Mucosa of gallbladder (tissue), 1 donor: Measurements from ENCODE around the gene RAB1B. TPM values are rescaled to one million over a fixed set of nuclear protein-coding genes. Genes with fewer than 3 reads are reported as not detected.

ENCODE experiments used
- DNase-seq: peaks from one replicate; pipeline ENCODE4 v3.0.0-alpha.2; 2020; ENCODE audit warnings: low spot score
- total RNA-seq: library from RNA; stranded (reverse); gene quantifications from one replicate; pipeline ENCODE4 v1.2.1, GENCODE V29; 2021
- donor health status: DM: no; HTN: no; CAD: no.

RAB1B gene
- total RNA-seq: 187 TPM

DNA sequence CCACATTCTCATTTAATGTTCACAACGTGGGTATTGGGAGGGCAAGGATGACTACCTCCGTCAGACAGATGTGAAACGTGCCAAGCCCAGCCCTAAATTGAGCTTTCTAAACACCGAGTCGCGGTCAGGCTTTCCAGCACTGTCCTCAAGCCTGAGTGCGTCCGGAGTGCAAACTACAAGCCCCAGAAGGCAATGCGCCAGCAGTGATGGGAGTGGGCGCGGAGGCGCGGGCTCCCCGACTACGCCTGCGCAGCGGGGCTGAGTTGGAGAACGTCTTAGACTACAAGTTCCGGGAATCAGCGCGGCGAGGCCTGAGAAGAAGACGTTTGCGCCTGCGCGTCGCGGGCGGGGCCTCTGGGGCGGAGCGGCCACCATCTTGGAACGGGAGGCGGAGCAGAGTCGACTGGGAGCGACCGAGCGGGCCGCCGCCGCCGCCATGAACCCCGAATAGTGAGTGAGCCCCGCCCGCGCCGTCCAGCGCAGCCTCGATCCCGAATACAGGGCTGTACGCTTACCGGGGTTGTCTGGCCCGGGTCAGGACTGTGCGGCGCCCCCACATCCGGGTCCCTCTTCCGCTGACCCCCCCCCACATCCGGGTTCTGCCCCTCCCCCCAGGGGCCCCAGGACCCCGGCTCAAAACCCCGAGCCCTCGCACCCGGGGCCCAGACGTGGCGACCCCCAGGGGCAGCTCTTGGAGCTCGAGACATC, at the start of gene RAB1B:
TSS of gene RAB1B (plus strand) at position 396 of the 708 bp plus-strand sequence. CDS start at position 437, 41 bp downstream.
- DNase-seq: peak; percentile 100

DNA sequence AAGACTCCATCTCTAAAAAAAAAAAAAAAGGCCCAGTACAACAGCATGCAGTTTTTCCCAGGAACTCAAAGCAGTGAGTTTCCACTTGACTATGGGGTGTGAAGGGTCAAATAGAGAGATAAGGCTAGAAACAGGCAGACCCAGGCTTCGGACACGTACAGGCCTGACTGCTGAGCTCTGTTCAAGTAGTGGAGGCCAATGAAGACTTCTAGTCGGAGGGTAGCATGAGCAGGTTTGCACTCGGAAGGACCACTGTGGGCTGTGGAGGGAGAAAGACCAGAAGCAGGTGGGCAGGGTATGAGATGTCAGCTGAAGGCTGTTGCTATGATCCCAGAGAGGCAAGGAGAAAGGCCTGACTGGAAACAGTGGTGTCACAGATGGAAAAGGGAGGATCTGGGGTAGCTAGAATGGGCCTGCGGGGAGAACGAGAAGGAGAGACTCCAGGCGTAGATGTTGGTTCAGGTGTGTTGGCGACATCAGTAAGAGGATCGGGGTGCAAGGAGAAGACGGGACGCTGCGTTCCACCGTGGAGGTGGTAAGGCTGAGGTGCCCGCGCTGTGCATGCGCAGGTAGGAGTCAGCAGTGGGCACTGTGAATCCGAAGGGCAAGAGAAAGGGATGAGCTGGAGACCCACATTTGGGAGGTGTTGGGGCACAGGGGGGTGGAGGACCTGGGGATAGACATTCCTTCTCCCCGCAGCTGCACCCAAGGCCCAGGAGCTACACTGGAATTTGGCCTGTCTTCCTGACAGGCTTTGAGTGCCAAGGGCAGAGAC, 49.4 kb upstream of the RAB1B start:
- DNase-seq: no peak

- no peak for DNase-seq
These were observed 48.4 kb upstream of the RAB1B start for GRCh38 chr11:66219846-66220565.

DNA sequence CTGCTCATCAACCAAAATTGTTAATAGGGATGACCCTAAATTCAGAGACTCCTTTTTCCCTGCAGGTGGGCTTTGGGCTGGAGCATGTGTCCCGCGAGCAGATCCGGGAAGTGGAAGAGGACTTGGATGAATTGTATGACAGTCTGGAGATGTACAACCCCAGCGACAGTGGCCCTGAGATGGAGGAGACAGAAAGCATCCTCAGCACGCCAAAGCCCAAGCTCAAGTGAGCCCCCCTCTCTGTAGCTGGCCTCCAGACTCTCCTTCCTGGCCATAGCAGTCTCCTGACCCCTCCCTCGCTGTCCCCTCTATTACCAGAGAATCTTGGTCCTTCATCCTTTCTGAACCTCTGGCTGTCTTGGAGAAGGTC, 47.9 kb upstream of the RAB1B start:
- no peak for DNase-seq

DNA sequence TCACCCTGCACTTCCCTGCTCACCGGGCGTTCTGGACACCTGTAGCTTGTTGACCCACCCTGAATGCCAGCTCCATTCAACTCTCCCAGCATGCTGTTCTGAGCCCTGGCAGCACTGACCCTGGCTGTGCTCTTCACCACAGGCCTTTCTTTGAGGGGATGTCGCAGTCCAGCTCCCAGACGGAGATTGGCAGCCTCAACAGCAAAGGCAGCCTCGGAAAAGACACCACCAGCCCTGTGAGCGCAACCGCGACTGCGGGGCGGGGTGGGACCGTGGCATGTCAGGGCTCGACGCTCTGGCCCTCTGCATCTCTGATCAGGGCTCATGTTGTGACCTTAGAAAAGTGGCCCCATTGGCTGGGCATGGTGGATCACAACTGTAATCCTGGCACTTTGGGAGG, 47.4 kb upstream of the RAB1B start:
- DNase-seq: no peak

GRCh38 chr11:66221726-66222236, 46.7 kb upstream of the RAB1B start:
- no peak for DNase-seq

- DNase-seq: peak; percentile 92
These were observed 45.9 kb upstream of the RAB1B start for GRCh38 chr11:66222358-66223149.

DNA sequence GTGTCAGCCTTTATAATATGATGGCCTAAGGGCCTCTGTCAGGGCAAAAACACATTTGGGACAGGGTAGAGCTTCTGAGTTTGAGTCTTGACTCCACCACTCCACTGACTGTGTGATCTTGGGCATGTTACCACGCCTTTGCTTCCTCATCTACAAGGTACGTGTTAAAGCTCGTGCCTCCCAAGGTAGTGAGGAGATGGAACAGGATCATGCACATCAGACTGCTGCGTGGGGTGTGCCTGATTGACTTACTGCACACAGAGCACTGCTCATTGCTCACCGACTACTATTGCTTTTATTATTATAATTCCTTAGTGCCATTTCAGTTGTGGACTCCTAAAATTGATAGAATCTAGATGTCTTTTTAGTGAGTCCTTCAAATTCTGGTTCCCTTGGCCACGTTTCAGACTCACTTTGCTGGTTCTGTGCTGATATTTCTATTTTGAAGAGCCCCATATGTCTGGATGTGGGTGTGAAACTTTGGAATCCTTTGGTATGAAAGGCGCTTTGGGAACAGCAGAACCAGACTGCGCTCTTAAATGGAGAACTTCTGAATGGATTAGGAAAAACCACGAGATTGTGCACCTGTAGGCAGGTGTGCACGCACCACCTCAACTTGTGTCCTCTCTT, 44.1 kb upstream of the RAB1B start:
- no peak for DNase-seq

GRCh38 chr11:66225066-66225465, 43.4 kb upstream of the RAB1B start:
- DNase-seq: no peak

- DNase-seq: no peak
These were observed 42.3 kb upstream of the RAB1B start for GRCh38 chr11:66226101-66226500.

- DNase-seq: no peak
These were observed 40.7 kb upstream of the RAB1B start for GRCh38 chr11:66227700-66228099.

- peak; percentile 31 for DNase-seq
These were observed 39.9 kb upstream of the RAB1B start for GRCh38 chr11:66228521-66228920.

DNA sequence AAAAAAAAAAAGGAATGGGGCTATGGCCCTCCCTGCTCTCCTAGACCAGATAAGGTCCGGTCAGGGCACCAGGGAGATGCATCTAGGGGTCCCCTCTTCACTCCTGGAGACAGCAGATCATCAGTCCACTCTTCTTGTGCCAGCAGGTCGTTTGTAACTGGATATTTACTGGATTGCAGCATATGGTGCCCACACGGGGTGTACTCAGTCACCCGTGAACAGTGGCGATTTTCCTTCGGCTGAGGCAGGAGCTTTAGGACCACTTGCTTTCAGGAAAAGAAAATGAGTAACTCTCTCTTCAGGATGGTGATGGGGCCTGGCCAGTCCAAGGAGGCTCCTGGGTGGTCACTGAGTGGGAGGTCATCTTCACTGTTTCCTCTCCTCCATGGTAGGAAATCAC, 38.3 kb upstream of the RAB1B start:
- DNase-seq: no peak

DNA sequence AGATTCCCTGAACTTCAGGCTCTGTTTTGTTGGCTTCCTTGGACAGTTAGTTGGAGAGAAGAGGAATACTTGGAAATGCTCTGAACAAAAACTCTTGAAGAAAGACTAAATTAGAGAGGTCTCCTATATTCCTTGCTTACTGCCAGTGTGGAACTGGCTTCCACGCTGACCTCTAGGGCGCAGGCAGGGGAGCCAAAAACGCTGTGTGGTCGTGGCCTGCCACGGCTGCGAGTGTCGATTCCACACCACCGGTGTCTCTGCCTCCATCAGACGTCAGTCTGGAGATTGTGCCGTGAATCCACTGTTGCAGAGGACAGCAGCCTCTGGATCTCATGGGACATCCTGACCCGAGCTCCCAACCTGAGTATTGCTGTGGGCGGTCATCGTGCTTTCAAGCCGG, 37.5 kb upstream of the RAB1B start:
- no peak for DNase-seq

DNA sequence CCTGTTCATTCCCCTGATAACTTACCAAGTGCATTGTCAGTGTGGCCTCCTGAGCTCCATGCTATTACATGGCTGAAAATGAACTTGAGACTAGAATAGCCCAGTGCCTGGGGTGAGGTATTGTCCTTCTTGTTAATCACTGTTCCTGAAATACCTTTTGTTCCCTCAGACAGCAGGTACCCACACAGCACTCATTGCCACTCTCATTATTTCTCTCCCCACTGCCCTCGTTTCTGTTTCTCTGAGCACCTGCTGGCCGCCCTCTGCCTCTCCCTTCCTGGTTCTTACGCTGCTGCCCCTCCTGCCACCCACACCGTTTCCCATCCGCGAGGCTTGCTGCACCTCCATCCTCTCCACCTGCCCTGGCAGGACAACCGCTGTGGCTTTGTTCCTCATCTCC, 36.9 kb upstream of the RAB1B start:
- DNase-seq: no peak

DNA sequence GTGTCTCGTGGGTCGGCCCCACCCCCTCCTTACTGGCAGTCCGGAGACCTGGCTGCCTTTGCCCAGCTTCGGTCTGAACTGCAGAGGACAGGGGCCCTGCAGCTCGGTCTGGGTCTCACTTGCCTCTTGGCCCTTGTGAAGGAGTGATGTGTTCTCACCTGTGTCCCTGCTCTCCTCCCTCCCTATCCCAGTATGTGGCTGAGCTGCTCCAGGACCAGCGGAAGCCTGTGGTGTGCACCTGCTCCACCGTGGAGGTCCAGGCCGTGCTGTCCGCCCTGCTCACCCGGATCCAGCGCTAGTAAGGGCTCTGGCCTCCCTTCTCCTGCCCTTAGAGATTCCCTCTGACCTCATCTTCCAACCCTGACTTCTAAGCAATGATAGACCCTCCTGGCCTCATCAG, 35.7 kb upstream of the RAB1B start:
- no peak for DNase-seq

GRCh38 chr11:66233301-66233700, 35.1 kb upstream of the RAB1B start:
- no peak for DNase-seq

GRCh38 chr11:66235141-66235540, 33.3 kb upstream of the RAB1B start:
- DNase-seq: no peak

DNA sequence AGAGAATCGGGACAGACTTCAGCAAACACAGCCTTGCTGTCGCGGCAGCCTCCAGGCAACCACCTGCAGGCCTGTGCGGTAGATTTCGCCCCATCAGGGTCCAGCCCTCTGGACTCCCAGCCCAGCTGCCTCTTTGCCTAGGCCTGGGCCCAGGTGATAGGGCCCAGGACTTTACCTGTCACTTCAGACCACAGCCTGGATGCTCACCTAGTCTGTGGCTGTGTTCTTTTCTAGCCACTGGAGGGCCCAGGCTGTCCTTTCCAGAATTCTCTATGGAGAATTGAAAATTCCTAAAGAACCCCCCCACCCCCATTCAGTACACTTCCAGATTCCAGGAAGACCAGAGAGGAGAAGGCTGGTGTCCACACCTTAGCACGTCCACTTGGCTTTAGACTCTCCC, 30.6 kb upstream of the RAB1B start:
- no peak for DNase-seq

DNA sequence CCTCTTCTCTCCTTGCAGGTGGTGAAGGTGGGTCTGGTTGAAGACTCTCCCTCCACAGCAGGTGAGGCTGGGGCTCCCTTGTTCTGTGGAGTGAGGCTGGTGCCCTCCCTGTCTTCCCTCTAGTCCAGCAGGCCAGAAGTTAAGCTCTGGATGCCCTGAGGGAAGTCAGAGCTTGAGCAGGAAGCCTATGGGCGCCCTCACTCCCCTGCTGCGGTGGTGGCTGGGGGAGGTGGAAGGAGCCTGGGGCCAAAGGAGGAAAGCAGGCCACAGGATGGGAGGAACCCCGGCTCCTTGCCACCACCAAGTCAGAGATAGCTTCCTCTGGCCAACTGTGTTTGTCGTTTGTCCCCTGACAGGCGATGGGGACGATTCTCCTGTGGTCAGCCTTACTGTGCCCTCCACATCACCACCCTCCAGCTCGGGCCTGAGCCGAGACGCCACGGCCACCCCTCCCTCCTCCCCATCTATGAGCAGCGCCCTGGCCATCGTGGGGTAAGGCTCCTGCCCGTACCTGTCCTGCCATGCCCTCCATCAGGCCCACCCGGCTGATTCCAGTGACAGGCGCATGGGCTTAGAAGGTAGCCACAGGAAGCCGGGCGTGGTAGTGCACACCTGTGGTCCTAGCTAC, 29.5 kb upstream of the RAB1B start:
- no peak for DNase-seq

DNA sequence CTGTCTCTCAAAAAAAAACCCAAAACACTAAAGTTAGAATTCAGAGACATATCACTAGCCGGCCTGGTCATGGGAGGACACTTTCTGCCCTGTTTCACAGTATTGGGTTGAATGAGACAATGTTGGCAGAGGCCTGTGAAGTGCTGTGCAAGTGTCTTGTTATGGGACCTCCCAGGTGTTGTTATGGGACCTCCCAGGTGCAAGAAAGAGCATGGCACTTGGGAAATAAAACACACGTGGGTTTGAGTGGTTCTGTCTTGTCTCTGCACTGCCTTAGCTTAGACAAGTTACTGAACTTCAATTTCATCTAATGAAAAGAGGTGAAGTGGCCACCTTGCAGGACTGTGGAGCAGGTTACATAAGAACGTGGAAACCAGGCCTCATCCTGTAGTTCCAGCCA, 28.9 kb upstream of the RAB1B start:
- no peak for DNase-seq
